HepG2 (cell line): ENCODE results near the gene CDC37. TPM values are rescaled to one million over a fixed set of nuclear protein-coding genes. Genes with fewer than 3 reads are reported as not detected.

Source experiments
- CBFB ChIP-seq: sonication (generic); formaldehyde crosslinking; IDR thresholded peaks from 2 replicates; pipeline ENCODE4 v1.4.0; 2020; ENCODE audit warnings: missing genetic modification reagents
- CHD4 ChIP-seq: fragments of 200-600 bp; sonication (generic); IDR thresholded peaks from 2 replicates; pipeline ENCODE4 v1.7.0; 2017; ENCODE audit warnings: mild to moderate bottlenecking, low read length, borderline replicate concordance
- FOXP1 ChIP-seq, 2 experiments: fragments of 450-650 bp in 1 of 2; IDR thresholded peaks; 2 replicates each; pipeline ENCODE4 v1.6.1; 2017 to 2018; ENCODE audit warnings: antibody characterized with exemption in 1 of 2
- GABPA ChIP-seq, 2 experiments: IDR thresholded peaks; 2 replicates each; pipeline ENCODE4 v1.6.1; 2011 to 2016; ENCODE audit warnings: low read depth in 2 of 2, low read length in 1 of 2, missing biosample characterization in 1 of 2, missing genetic modification characterization in 1 of 2
- HCFC1 ChIP-seq: fragments of 150-350 bp; IDR thresholded peaks from 2 replicates; pipeline ENCODE4 v1.6.1; 2014; ENCODE audit warnings: low read depth, low read length
- HMG20B ChIP-seq: conservative IDR thresholded peaks from 2 replicates; pipeline ENCODE4 v1.6.1; 2016; ENCODE audit warnings: missing genetic modification reagents, missing compliant biosample characterization
- KMT2B ChIP-seq: IDR thresholded peaks from 2 replicates; pipeline ENCODE4 v1.6.1; 2016; ENCODE audit warnings: missing genetic modification reagents, missing compliant biosample characterization
- SP5 ChIP-seq: IDR thresholded peaks from 2 replicates; pipeline ENCODE4 v1.6.1; 2016; ENCODE audit warnings: low read depth, borderline replicate concordance
- XRCC5 ChIP-seq: fragments of 200-400 bp; formaldehyde crosslinking; optimal IDR thresholded peaks from 2 replicates; pipeline ENCODE3; 2017; ENCODE audit warnings: mild to moderate bottlenecking, low read length
- ZBTB10 ChIP-seq: sonication (generic); formaldehyde crosslinking; IDR thresholded peaks from 2 replicates; pipeline ENCODE4 v1.4.0; 2020; ENCODE audit warnings: missing genetic modification reagents, borderline replicate concordance
- ZBTB39 ChIP-seq: sonication (generic); formaldehyde crosslinking; IDR thresholded peaks from 2 replicates; pipeline ENCODE4 v1.5.0; 2020; ENCODE audit warnings: missing genetic modification reagents
- ZEB1 ChIP-seq: IDR thresholded peaks from 2 replicates; pipeline ENCODE4 v1.6.1; 2012; ENCODE audit warnings: mild to moderate bottlenecking, low read depth, inconsistent platforms; ENCODE audit not compliant: insufficient replicate concordance
- ZMYM3 ChIP-seq: sonication (generic); formaldehyde crosslinking; IDR thresholded peaks from 2 replicates; pipeline ENCODE4 v1.5.1; 2020; ENCODE audit warnings: mild to moderate bottlenecking, missing genetic modification reagents
- ZNF260 ChIP-seq: sonication (generic); formaldehyde crosslinking; IDR thresholded peaks from 2 replicates; pipeline ENCODE4 v1.4.0; 2020; ENCODE audit warnings: missing genetic modification reagents, low read depth, mild to moderate bottlenecking, borderline replicate concordance
- ZNF609 ChIP-seq: sonication (generic); formaldehyde crosslinking; IDR thresholded peaks from 2 replicates; pipeline ENCODE4 v1.4.0; 2020; ENCODE audit warnings: mild to moderate bottlenecking, missing genetic modification reagents, borderline replicate concordance
- ZNF652 ChIP-seq: IDR thresholded peaks from 2 replicates; pipeline ENCODE4 v1.6.1; 2016; ENCODE audit warnings: low read depth, borderline replicate concordance
- ZNF782 ChIP-seq: sonication (generic); formaldehyde crosslinking; IDR thresholded peaks from 2 replicates; pipeline ENCODE4 v1.4.0; 2020; ENCODE audit warnings: missing genetic modification reagents, mild to moderate bottlenecking, borderline replicate concordance
- polyA plus RNA-seq, 8 experiments: library from polyadenylated mRNA; depleted of rRNA in 3 of 8; stranded (reverse) in 7 of 8; unstranded in 1 of 8; fragments of >200 nt; fragmentation: Illumina TruSeq in 4 of 8; extraction: Trizol in 4 of 8; gene quantifications; 2 replicates each; pipeline versions ENCODE4 v1.2.1 to v1.2.3, GENCODE V29; 2011 to 2016; ENCODE audit warnings: low read depth in 4 of 8, missing spikeins in 1 of 8, mixed read lengths in 1 of 8; ENCODE audit not compliant: insufficient read depth in 1 of 8
- total RNA-seq, 5 experiments: library from RNA; depleted of rRNA; stranded (reverse); fragments of >200 nt; fragmentation: Illumina TruSeq; extraction: Trizol; gene quantifications; 2 replicates each; pipeline ENCODE4 v1.2.3, GENCODE V29; 2016; ENCODE audit warnings: low read depth in 1 of 5
- TF ChIP-seq, protein P1 (sequence below): IDR thresholded peaks from 2 replicates; pipeline ENCODE4 v1.6.1; 2016; ENCODE audit warnings: missing genetic modification reagents, missing compliant biosample characterization

Gene CDC37
- total and polyA plus RNA-seq, 2 of the 13 experiments (the other 11 are each of a cell fraction or from before 2014, with no cell fraction given), result 158 to 177 TPM

GRCh38 chr19:10431254-10431942 lies 28.1 kb upstream of the CDC37 start (continued):
- TF ChIP-seq ZMYM3 (peak; percentile 99), XRCC5 (peak; percentile 8), ZNF782 (CRISPR knock-in tag) (no peak), ZNF652 (no peak), ZBTB39 (CRISPR knock-in tag) (no peak), HMG20B (CRISPR knock-in tag) (no peak), KMT2B (CRISPR knock-in tag) (no peak), SP5 (CRISPR knock-in tag) (no peak), ZEB1 (no peak), ZNF609 (no peak), CHD4 (peak; percentile 95), ZNF260 (CRISPR knock-in tag) (no peak), HCFC1 (no peak), FOXP1 (IDR thresholded peaks at IDR 0.05) (no peak), FOXP1 (CRISPR knock-in tag; IDR thresholded peaks at IDR 0.05) (no peak), GABPA (IDR thresholded peaks at IDR 0.05; ENCODE audit: low read depth, low read length) (no peak), GABPA (CRISPR knock-in tag; IDR thresholded peaks at IDR 0.05; ENCODE audit: low read depth) (no peak), ZBTB10 (no peak), CBFB (CRISPR knock-in tag) (no peak)
- TF ChIP-seq, protein P1, sequence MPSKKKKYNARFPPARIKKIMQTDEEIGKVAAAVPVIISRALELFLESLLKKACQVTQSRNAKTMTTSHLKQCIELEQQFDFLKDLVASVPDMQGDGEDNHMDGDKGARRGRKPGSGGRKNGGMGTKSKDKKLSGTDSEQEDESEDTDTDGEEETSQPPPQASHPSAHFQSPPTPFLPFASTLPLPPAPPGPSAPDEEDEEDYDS (CRISPR knock-in tag), result no peak
- TF ChIP-seq, all 625 proteins: peak for 21
